K562 (cell line): ENCODE results near the gene SLC16A13. TPM values are rescaled to one million over a fixed set of nuclear protein-coding genes. Genes with fewer than 3 reads are reported as not detected.
"Not testable (repeated sequence)": the region's sequence is repeated elsewhere in the genome, so short reads cannot be mapped to it uniquely, and the experiment has no call there.

Experiments
- ATAC-seq: fragments of 200-7000 bp; cut with Tn5 transposase; 3 replicates; pipeline ENCODE4 v1.9.1; 2020; ENCODE audit warnings: moderate library complexity
- BruUV-seq: library from RNA; stranded (reverse); fragments of 400-500 nt; replicated peaks from 2 replicates; lab custom pipeline; 2021; lab: Mats Ljungman, UMichigan
- CTCF ChIA-PET: fragments of 300-600 bp; formaldehyde crosslinking; extraction: SDS; loops from one replicate; lab custom pipeline; 2021; ENCODE audit warnings: low intra/inter-chr PET ratio; lab: Yijun Ruan, JAX
- POLR2A ChIA-PET: fragments of 300-600, 350-650 bp; sonication (Branson Sonifier 250); formaldehyde crosslinking; extraction: SDS; loops from one replicate; lab custom pipeline; 2021; ENCODE audit warnings: antibody characterized with exemption, inconsistent platforms; lab: Yijun Ruan, JAX
- DNase-seq, 4 experiments: peaks; one replicate each; pipeline versions ENCODE4 v3.0.0 to v3.0.0-alpha.2; 2011 to 2018; ENCODE audit warnings: low spot score in 3 of 4, mixed read lengths in 3 of 4; ENCODE audit errors: extremely low read depth in 1 of 4
- FAIRE-seq: peaks from 2 replicates; lab custom pipeline; 2011; peaks lifted over from hg19 to GRCh38; lab: Jason Lieb, UNC
- H2AFZ ChIP-seq: 2 replicates; pipeline ENCODE4 v1.6.0; 2011; ENCODE audit warnings: low read depth, low read length, control low read depth, inconsistent platforms
- H3K27ac ChIP-seq: fragments of 200-600 bp; 3 replicates; pipeline ENCODE4 v1.8.0; 2011; ENCODE audit warnings: low read depth, mild to moderate bottlenecking, control low read depth, inconsistent platforms, low read length, moderate library complexity, mixed read lengths; ENCODE audit errors: extremely low read depth
- H3K27me3 ChIP-seq, 2 experiments: fragments of 300-600 bp in 1 of 2; 2 replicates in 1 of 2; 3 replicates in 1 of 2; pipeline versions ENCODE4 v1.6.0 to v1.8.0; 2011; ENCODE audit warnings: inconsistent platforms in 2 of 2, low read length in 2 of 2, mild to moderate bottlenecking in 1 of 2, mixed read lengths in 1 of 2, moderate library complexity in 1 of 2; ENCODE audit not compliant: control insufficient read depth in 2 of 2, insufficient read depth in 2 of 2
- H3K36me3 ChIP-seq: fragments of 300-600 bp; 3 replicates; pipeline ENCODE4 v1.8.0; 2011; ENCODE audit warnings: mild to moderate bottlenecking, low read length, inconsistent platforms; ENCODE audit not compliant: control insufficient read depth, insufficient read depth
- H3K4me1 ChIP-seq, 2 experiments: fragments of 200-600 bp in 1 of 2; replicated peaks in 1 of 2; 2 replicates in 1 of 2; 3 replicates in 1 of 2; pipeline versions ENCODE4 v1.5.1 to v1.8.0; 2011; ENCODE audit warnings: inconsistent platforms in 2 of 2, low read length in 2 of 2, mild to moderate bottlenecking in 1 of 2, mixed read lengths in 1 of 2, moderate library complexity in 1 of 2; ENCODE audit not compliant: control insufficient read depth in 2 of 2, insufficient read depth in 2 of 2
- H3K4me2 ChIP-seq: 2 replicates; pipeline ENCODE4 v1.6.1; 2011; ENCODE audit warnings: low read length, control low read depth, inconsistent platforms, mixed read lengths; ENCODE audit not compliant: insufficient read depth
- H3K4me3 ChIP-seq: fragments of 200-600 bp; sonication (generic), shearing (Covaris generic); 2 replicates; pipeline ENCODE4 v1.5.1; 2016; ENCODE audit warnings: control low read depth, inconsistent platforms
- H3K79me2 ChIP-seq: fragments of 200-600 bp; 3 replicates; pipeline ENCODE4 v1.8.0; 2011; ENCODE audit warnings: low read length, inconsistent platforms; ENCODE audit not compliant: control insufficient read depth, insufficient read depth
- H3K9ac ChIP-seq, 2 experiments: 2 replicates each; pipeline versions ENCODE4 v1.6.0 to v1.6.1; 2011; ENCODE audit warnings: low read depth in 2 of 2, low read length in 2 of 2, control low read depth in 1 of 2, inconsistent platforms in 1 of 2, mild to moderate bottlenecking in 1 of 2, mixed read lengths in 1 of 2; ENCODE audit not compliant: insufficient read depth in 1 of 2
- H3K9me1 ChIP-seq: one replicate; pipeline ENCODE4 v1.6.0; 2011; ENCODE audit warnings: inconsistent platforms, mild to moderate bottlenecking, low read length, moderate library complexity; ENCODE audit not compliant: control insufficient read depth, insufficient read depth
- H3K9me3 ChIP-seq: replicated peaks from 2 replicates; pipeline ENCODE4 v1.5.1; 2011; ENCODE audit warnings: low read depth, low read length, inconsistent platforms; ENCODE audit not compliant: control insufficient read depth, insufficient read depth
- H4K20me1 ChIP-seq: replicated peaks from 2 replicates; pipeline ENCODE4 v1.6.1; 2011; ENCODE audit warnings: low read length, inconsistent platforms, mixed read lengths; ENCODE audit not compliant: control insufficient read depth, insufficient read depth
- FOXA3 ChIP-seq, 2 experiments: fragments of 450-650 bp in 1 of 2; sonication (generic) in 1 of 2; formaldehyde crosslinking; IDR thresholded peaks in 1 of 2; conservative IDR thresholded peaks in 1 of 2; 2 replicates each; pipeline versions ENCODE4 v1.4.0 to v1.8.0; 2020 to 2022; ENCODE audit warnings: mild to moderate bottlenecking in 2 of 2, missing genetic modification reagents in 1 of 2
- WGBS: fragments of 100-300 bp; shearing (Covaris generic); methylation state at CpG from one replicate; pipeline ENCODE4 v1.1.6; 2016; ENCODE audit warnings: low coverage, mixed read lengths; ENCODE audit not compliant: insufficient coverage; ENCODE audit errors: missing lambda C conversion rate; 5-methylcytosine and 5-hydroxymethylcytosine counted together
- in situ Hi-C: fragments of 300-500 bp; cut with MboI; formaldehyde crosslinking; loops from 4 replicates; pipeline ENCODE4 v1.15.0; 2018; ENCODE audit warnings: inconsistent platforms, mixed read lengths
- intact Hi-C: fragments of 100-400 bp; cut with micrococcal nuclease; formaldehyde crosslinking; loops from 2 replicates; pipeline ENCODE4 v1.14.2; 2022
- microRNA counts: library from miRNA; unstranded; fragments of <30 nt; microRNA quantifications from one replicate; lab custom pipeline; 2016
- polyA plus RNA-seq, 8 experiments: library from polyadenylated mRNA; depleted of rRNA in 4 of 8; stranded (reverse) in 5 of 8; unstranded in 3 of 8; fragments of >200 nt; fragmentation: Nextera tagmentation in 2 of 8; fragmentation: Illumina TruSeq in 1 of 8; extraction: Ambion mirVana in 2 of 8; extraction: Trizol in 1 of 8; gene quantifications; 2 replicates each; pipeline versions ENCODE4 v1.2.1 to v1.2.3, GENCODE V29; 2011 to 2014; ENCODE audit warnings: inconsistent platforms in 1 of 8, missing spikeins in 1 of 8
- small RNA-seq: library from RNA; depleted of rRNA; stranded (forward); fragments of <200 nt; gene quantifications from one replicate; pipeline ENCODE3, GENCODE V24; 2014
- total RNA-seq, 7 experiments: library from RNA; depleted of rRNA in 6 of 7; stranded (reverse); fragments of >200 nt in 6 of 7; fragmentation: Illumina TruSeq in 2 of 7; extraction: Trizol in 2 of 7; gene quantifications; 2 replicates each; pipeline versions ENCODE4 v1.2.1 to v1.2.3, GENCODE V29; 2011 to 2021; ENCODE audit warnings: low replicate concordance in 1 of 7

The SLC16A13 gene
- total and polyA plus RNA-seq, 9 of the 15 experiments (the other 6 are each of a cell fraction or from before 2014, with no cell fraction given) = 0.04 to 5.6 (median 0.87) TPM

GRCh38 chr17:7088442-7088841 is 52.6 kb downstream of the SLC16A13 start:
- H3K4me1 ChIP-seq, BruUV-seq, H4K20me1 ChIP-seq, ATAC-seq, H3K4me2 ChIP-seq, in situ Hi-C loops, H3K9me3 ChIP-seq, POLR2A ChIA-PET, H3K27me3 ChIP-seq, intact Hi-C loops, H3K4me3 ChIP-seq, H3K9ac ChIP-seq, H3K36me3 ChIP-seq: not testable (repeated sequence)
- 5% methylated on average over 4 of the region's 4 CpGs for WGBS
- TF ChIP-seq FOXA3 (CRISPR knock-in tag; conservative IDR thresholded peaks at IDR 0.05 in 1 of 2, IDR thresholded peaks at IDR 0.05 in 1 of 2) = peak in 1 of 2 experiments; percentile 90; a peak in 1 of 4 replicates
- TF ChIP-seq, all 486 proteins: peak for 1; not testable (repeated sequence) for 485
- CTCF ChIA-PET, H2AFZ ChIP-seq, FAIRE-seq, H3K79me2 ChIP-seq, H3K9me1 ChIP-seq, H3K27ac ChIP-seq, DNase-seq: not testable (repeated sequence)

DNA sequence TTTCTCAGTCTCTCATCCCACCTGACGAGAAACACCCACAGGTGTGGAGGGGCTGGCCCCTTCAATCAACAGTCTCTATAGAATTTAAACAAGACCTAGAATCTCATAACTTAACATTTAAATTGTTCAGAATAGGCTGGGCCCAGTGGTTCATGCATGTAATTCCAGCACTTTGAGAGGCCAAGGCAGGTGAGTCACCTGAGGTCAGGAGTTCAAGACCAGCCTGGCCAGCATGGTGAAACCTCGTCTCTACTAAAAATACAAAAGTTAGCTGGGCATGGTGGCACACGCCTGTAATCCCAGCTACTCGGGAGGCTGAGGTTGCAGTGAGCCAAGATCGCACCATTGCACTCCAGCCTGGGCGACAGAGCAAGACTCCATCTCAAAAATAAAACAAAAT is 53.8 kb downstream of the SLC16A13 start:
- H3K79me2 ChIP-seq, H2AFZ ChIP-seq, CTCF ChIA-PET, H3K9me1 ChIP-seq, FAIRE-seq, H3K4me1 ChIP-seq, ATAC-seq, BruUV-seq, H3K36me3 ChIP-seq, intact Hi-C loops, H3K4me3 ChIP-seq, DNase-seq, H3K27ac ChIP-seq, H3K9ac ChIP-seq, H3K4me2 ChIP-seq, H3K9me3 ChIP-seq, H4K20me1 ChIP-seq, in situ Hi-C loops: not testable (repeated sequence)
- WGBS = 24% methylated on average over 6 of the region's 6 CpGs
- peaks cover 9 to 12% of the 10 kb centered on the region in 2 experiments; a peak in 3 of 5 replicates for H3K27me3 ChIP-seq
- POLR2A ChIA-PET = interaction anchor here (0.7 kb wide), 1 partner anchor 11 kb away, joined by 3 read pairs; no protein-coding TSS in a partner anchor

MicroRNA genes within 50 kb of the gene (microRNA counts, 767-probe panel; counts per million panel counts)
- 870 counts per million, percentile 17 among the panel's probes with 10 or more counts for microRNA hsa-miR-195-5p (lab: Ali Mortazavi, UCI)
- 1,779 counts per million, percentile 46 among the panel's probes with 10 or more counts for microRNA hsa-miR-497-5p (lab: Ali Mortazavi, UCI)

Small RNA genes within 50 kb of the gene (small RNA-seq; reads per million reads assigned to genes)
- gene AC120057.1 = not detected

Other genes starting within 250 kb of the SLC16A13 start
Only the 7 nearest of the 17 such genes appear.
- gene ALOX12, start 40.0 kb upstream of the SLC16A13 start, total RNA-seq (2014; rRNA removed) = 0.09 and 0.57 TPM in 2 replicates
- 0.18 and 0.38 TPM in 2 replicates for gene ALOX12, start 40.0 kb upstream of the SLC16A13 start, total RNA-seq (2014; rRNA removed; fragmentation: Illumina TruSeq; extraction: Trizol)
- 0.08 TPM in 1 of 2 replicates, not detected in the other for gene ALOX12, start 40.0 kb upstream of the SLC16A13 start, total RNA-seq (2015; rRNA removed; fragmentation: Illumina TruSeq; extraction: Trizol)
- gene ALOX12, start 40.0 kb upstream of the SLC16A13 start, total RNA-seq (2021) = 0.40 and 0.47 TPM in 2 replicates
- gene ALOX12, start 40.0 kb upstream of the SLC16A13 start, polyA plus RNA-seq (2011; rRNA removed) = 0.31 and 1.0 TPM in 2 replicates
- gene ALOX12, start 40.0 kb upstream of the SLC16A13 start, polyA plus RNA-seq (2014; fragmentation: Illumina TruSeq; extraction: Trizol) = 0.55 and 0.60 TPM in 2 replicates
- gene ALOX12, start 40.0 kb upstream of the SLC16A13 start, polyA plus RNA-seq (2014; fragmentation: Nextera tagmentation; extraction: Ambion mirVana) = 1 to 10 TPM in 1 of 2 experiments, under 1 TPM in 1; 0.91 to 1.1 TPM
- gene ALOX12, start 40.0 kb upstream of the SLC16A13 start, polyA plus RNA-seq (2014; rRNA removed) = 0.91 and 0.98 TPM in 2 replicates
- gene RNASEK, start 23.4 kb upstream of the SLC16A13 start, total RNA-seq (2014; rRNA removed) = 157 and 253 TPM in 2 replicates
- gene RNASEK, start 23.4 kb upstream of the SLC16A13 start, total RNA-seq (2014; rRNA removed; fragmentation: Illumina TruSeq; extraction: Trizol) = 48.5 and 48.6 TPM in 2 replicates
- 132 and 136 TPM in 2 replicates for gene RNASEK, start 23.4 kb upstream of the SLC16A13 start, total RNA-seq (2015; rRNA removed; fragmentation: Illumina TruSeq; extraction: Trizol)
- 151 and 154 TPM in 2 replicates for gene RNASEK, start 23.4 kb upstream of the SLC16A13 start, total RNA-seq (2021)
- gene RNASEK, start 23.4 kb upstream of the SLC16A13 start, polyA plus RNA-seq (2011; rRNA removed) = 58.0 and 75.0 TPM in 2 replicates
- 265 and 271 TPM in 2 replicates for gene RNASEK, start 23.4 kb upstream of the SLC16A13 start, polyA plus RNA-seq (2014; fragmentation: Illumina TruSeq; extraction: Trizol)
- 100 to 1,000 TPM; 104 to 155 TPM for gene RNASEK, start 23.4 kb upstream of the SLC16A13 start, polyA plus RNA-seq (2014; fragmentation: Nextera tagmentation; extraction: Ambion mirVana)
- gene RNASEK, start 23.4 kb upstream of the SLC16A13 start, polyA plus RNA-seq (2014; rRNA removed) = 85.3 and 157 TPM in 2 replicates
- 4.7 and 5.0 TPM in 2 replicates for gene BCL6B, start 13.0 kb upstream of the SLC16A13 start, total RNA-seq (2014; rRNA removed)
- gene BCL6B, start 13.0 kb upstream of the SLC16A13 start, total RNA-seq (2014; rRNA removed; fragmentation: Illumina TruSeq; extraction: Trizol) = 2.4 and 2.7 TPM in 2 replicates
- 3.5 and 3.6 TPM in 2 replicates for gene BCL6B, start 13.0 kb upstream of the SLC16A13 start, total RNA-seq (2015; rRNA removed; fragmentation: Illumina TruSeq; extraction: Trizol)
- gene BCL6B, start 13.0 kb upstream of the SLC16A13 start, total RNA-seq (2021) = 4.5 and 5.6 TPM in 2 replicates
- gene BCL6B, start 13.0 kb upstream of the SLC16A13 start, polyA plus RNA-seq (2011; rRNA removed) = 1.9 and 3.1 TPM in 2 replicates
- 3.9 and 4.1 TPM in 2 replicates for gene BCL6B, start 13.0 kb upstream of the SLC16A13 start, polyA plus RNA-seq (2014; fragmentation: Illumina TruSeq; extraction: Trizol)
- 1 to 10 TPM in 1 of 2 experiments, under 1 TPM in 1; 0.89 to 1.2 TPM for gene BCL6B, start 13.0 kb upstream of the SLC16A13 start, polyA plus RNA-seq (2014; fragmentation: Nextera tagmentation; extraction: Ambion mirVana)
- 3.5 and 3.6 TPM in 2 replicates for gene BCL6B, start 13.0 kb upstream of the SLC16A13 start, polyA plus RNA-seq (2014; rRNA removed)
- not detected in 2 replicates for gene SLC16A11, start 8.1 kb downstream of the SLC16A13 start, total RNA-seq (2014; rRNA removed)
- gene SLC16A11, start 8.1 kb downstream of the SLC16A13 start, total RNA-seq (2014; rRNA removed; fragmentation: Illumina TruSeq; extraction: Trizol) = not detected in 2 replicates
- not detected in 2 replicates for gene SLC16A11, start 8.1 kb downstream of the SLC16A13 start, total RNA-seq (2015; rRNA removed; fragmentation: Illumina TruSeq; extraction: Trizol)
- gene SLC16A11, start 8.1 kb downstream of the SLC16A13 start, total RNA-seq (2021) = not detected in 2 replicates
- not detected in 2 replicates for gene SLC16A11, start 8.1 kb downstream of the SLC16A13 start, polyA plus RNA-seq (2011; rRNA removed)
- gene SLC16A11, start 8.1 kb downstream of the SLC16A13 start, polyA plus RNA-seq (2014; fragmentation: Illumina TruSeq; extraction: Trizol) = not detected in 2 replicates
- not detected for gene SLC16A11, start 8.1 kb downstream of the SLC16A13 start, polyA plus RNA-seq (2014; fragmentation: Nextera tagmentation; extraction: Ambion mirVana)
- gene SLC16A11, start 8.1 kb downstream of the SLC16A13 start, polyA plus RNA-seq (2014; rRNA removed) = not detected in 2 replicates
- gene CLEC10A, start 44.2 kb downstream of the SLC16A13 start, total RNA-seq (2014; rRNA removed) = not detected in 2 replicates
- not detected in 2 replicates for gene CLEC10A, start 44.2 kb downstream of the SLC16A13 start, total RNA-seq (2014; rRNA removed; fragmentation: Illumina TruSeq; extraction: Trizol)
- gene CLEC10A, start 44.2 kb downstream of the SLC16A13 start, total RNA-seq (2015; rRNA removed; fragmentation: Illumina TruSeq; extraction: Trizol) = 0.11 TPM in 1 of 2 replicates, not detected in the other
- not detected in 2 replicates for gene CLEC10A, start 44.2 kb downstream of the SLC16A13 start, total RNA-seq (2021)
- 0.04 and 0.46 TPM in 2 replicates for gene CLEC10A, start 44.2 kb downstream of the SLC16A13 start, polyA plus RNA-seq (2011; rRNA removed)
- gene CLEC10A, start 44.2 kb downstream of the SLC16A13 start, polyA plus RNA-seq (2014; fragmentation: Illumina TruSeq; extraction: Trizol) = not detected in 2 replicates
- gene CLEC10A, start 44.2 kb downstream of the SLC16A13 start, polyA plus RNA-seq (2014; fragmentation: Nextera tagmentation; extraction: Ambion mirVana) = not detected
- 0.05 TPM in 1 of 2 replicates, not detected in the other for gene CLEC10A, start 44.2 kb downstream of the SLC16A13 start, polyA plus RNA-seq (2014; rRNA removed)
- not detected in 2 replicates for gene ASGR2, start 78.8 kb downstream of the SLC16A13 start, total RNA-seq (2014; rRNA removed)
- gene ASGR2, start 78.8 kb downstream of the SLC16A13 start, total RNA-seq (2014; rRNA removed; fragmentation: Illumina TruSeq; extraction: Trizol) = not detected in 2 replicates
- gene ASGR2, start 78.8 kb downstream of the SLC16A13 start, total RNA-seq (2015; rRNA removed; fragmentation: Illumina TruSeq; extraction: Trizol) = not detected in 2 replicates
- gene ASGR2, start 78.8 kb downstream of the SLC16A13 start, total RNA-seq (2021) = 0.29 TPM in 1 of 2 replicates, not detected in the other
- not detected in 2 replicates for gene ASGR2, start 78.8 kb downstream of the SLC16A13 start, polyA plus RNA-seq (2011; rRNA removed)
- gene ASGR2, start 78.8 kb downstream of the SLC16A13 start, polyA plus RNA-seq (2014; fragmentation: Illumina TruSeq; extraction: Trizol) = not detected in 2 replicates
- not detected for gene ASGR2, start 78.8 kb downstream of the SLC16A13 start, polyA plus RNA-seq (2014; fragmentation: Nextera tagmentation; extraction: Ambion mirVana)
- not detected in 2 replicates for gene ASGR2, start 78.8 kb downstream of the SLC16A13 start, polyA plus RNA-seq (2014; rRNA removed)
- 0.45 and 1.00 TPM in 2 replicates for gene ASGR1, start 143.4 kb downstream of the SLC16A13 start, total RNA-seq (2014; rRNA removed)
- 0.11 TPM in 1 of 2 replicates, not detected in the other for gene ASGR1, start 143.4 kb downstream of the SLC16A13 start, total RNA-seq (2014; rRNA removed; fragmentation: Illumina TruSeq; extraction: Trizol)
- 0.14 and 0.41 TPM in 2 replicates for gene ASGR1, start 143.4 kb downstream of the SLC16A13 start, total RNA-seq (2015; rRNA removed; fragmentation: Illumina TruSeq; extraction: Trizol)
- gene ASGR1, start 143.4 kb downstream of the SLC16A13 start, total RNA-seq (2021) = 0.58 and 0.78 TPM in 2 replicates
- 1.0 and 2.5 TPM in 2 replicates for gene ASGR1, start 143.4 kb downstream of the SLC16A13 start, polyA plus RNA-seq (2011; rRNA removed)
- gene ASGR1, start 143.4 kb downstream of the SLC16A13 start, polyA plus RNA-seq (2014; fragmentation: Illumina TruSeq; extraction: Trizol) = 0.15 and 0.40 TPM in 2 replicates
- gene ASGR1, start 143.4 kb downstream of the SLC16A13 start, polyA plus RNA-seq (2014; fragmentation: Nextera tagmentation; extraction: Ambion mirVana) = not detected
- 0.64 and 2.3 TPM in 2 replicates for gene ASGR1, start 143.4 kb downstream of the SLC16A13 start, polyA plus RNA-seq (2014; rRNA removed)